CD4-positive, alpha-beta T cell treated with Interleukin-2 at 100 ng/mL for 4 hours (primary cell): ENCODE results near the gene HSPA4.
A peak's percentile ranks its signal among the peaks of the same experiment; 100 is the strongest.

ENCODE experiments used
- DNase-seq: peaks from one replicate; pipeline ENCODE4 v3.0.0-alpha.2; 2020; ENCODE audit warnings: low spot score

HSPA4 gene

DNA sequence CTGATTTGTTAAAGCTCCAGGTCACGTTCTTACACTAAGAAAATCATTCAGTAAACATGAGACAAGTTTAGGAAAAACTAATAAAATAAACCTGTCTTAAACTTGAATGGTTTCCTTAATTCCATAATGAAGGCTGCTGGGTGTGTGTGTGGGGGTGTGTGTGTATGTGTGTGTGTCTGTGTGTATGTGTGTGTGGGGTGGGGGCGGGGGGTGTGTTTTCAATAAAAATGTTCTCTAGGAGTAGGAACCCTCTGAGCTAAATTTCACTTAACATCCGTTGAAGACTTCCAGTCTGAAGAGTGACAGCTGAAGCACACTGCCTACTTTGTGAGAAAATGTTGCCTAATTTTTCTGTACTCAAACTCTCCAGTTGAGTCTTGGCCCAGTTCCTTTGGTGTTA lies 54.5 kb downstream of the HSPA4 start:
- no peak for DNase-seq

DNA sequence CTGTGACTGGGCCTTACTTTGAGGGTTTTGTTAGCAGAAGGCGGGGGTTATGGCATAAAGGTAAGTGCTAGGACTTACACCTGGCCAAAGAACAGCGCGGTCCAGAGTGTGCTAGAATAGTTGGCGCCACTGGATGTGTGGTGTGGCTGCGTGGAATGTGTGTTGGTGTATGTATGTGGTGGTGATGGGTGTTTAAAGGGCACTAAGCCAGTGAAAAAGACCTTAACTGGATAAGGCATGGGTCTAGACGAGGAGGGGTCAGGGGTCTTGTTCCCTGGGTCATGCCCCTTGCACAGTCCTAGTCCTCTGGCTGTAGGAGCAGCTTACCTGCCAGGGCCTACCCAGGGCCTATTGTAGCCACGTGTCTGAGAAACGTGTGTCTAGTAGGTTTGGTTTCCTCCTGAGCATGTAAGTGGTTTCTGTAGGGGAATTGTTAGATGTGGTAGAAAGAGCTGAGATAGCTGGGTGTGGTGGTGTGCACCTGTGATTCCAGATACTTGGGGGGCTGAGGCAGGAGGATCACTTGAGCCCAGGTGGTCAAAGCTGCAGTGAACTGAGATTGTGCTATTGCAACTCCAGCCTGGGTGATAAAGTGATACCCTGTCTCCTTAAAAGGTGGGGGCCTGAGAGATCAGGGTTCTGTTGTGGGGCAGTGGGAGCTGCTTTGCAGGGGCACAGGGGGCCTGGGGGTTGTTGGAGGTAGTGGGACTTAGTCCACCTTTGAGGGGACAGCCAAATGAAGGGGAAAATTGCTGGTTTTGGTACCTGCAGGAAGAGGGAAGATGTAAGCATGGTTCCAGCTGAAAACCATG lies 55.2 kb downstream of the HSPA4 start:
- DNase-seq: no peak

DNA sequence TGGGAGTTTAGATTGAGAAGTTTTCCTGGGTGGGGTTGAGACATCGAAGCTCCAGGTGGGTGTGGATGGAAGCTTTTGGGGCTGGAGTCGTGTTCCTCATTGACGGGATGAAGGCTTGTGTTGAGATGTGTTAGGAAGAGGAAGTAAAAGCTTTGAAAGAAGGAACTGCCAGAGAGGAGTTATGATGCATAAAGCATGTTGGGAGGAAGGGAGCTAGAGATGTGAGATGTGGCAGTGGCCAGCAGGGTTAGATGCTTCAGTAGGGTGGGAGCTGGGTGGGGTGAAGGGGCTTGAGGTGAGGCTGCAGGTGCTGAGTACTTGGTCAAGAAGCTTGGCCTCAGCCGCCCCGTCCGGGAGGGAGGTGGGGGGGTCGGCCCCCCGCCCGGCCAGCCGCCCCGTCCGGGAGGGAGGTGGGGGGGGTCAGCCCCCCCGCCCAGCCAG lies 56.7 kb downstream of the HSPA4 start:
- DNase-seq: no peak

DNA sequence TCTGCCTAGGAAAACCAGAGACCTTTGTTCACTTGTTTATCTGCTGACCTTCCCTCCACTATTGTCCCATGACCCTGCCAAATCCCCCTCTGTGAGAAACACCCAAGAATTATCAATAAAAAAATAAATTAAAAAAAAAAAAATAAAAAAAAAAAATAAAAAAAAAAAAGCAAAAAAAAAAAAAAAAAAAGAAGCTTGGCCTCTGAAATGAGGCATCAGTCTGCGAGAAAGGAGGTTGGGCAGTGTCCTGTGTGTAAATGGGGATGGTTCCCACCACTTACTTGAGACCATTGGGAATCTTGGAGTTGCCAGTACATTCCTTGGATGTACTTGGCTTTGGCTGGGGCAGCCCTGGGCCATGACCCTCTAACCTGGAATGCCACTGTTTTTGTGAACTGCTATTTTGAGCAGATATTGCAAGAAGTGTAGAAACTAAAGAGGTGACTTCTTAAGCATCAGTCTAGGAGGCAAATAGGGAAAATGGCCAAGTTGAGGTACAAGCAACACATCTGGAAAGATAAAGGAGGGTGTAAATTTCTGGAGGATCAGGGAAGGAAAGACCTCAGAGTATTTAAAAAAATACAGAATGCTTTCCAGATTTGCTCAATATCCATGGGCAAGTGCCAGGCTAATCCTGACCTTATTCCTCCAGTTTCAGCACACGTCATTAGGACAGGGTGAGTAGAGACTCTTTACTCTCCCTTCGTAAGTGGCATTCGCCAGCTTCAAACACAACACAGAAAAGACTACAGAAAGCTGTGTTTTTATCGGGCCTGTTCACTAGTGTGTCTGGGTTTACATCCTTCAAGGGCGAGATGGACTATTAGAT lies 58.1 kb downstream of the HSPA4 start:
- DNase-seq: no peak

DNA sequence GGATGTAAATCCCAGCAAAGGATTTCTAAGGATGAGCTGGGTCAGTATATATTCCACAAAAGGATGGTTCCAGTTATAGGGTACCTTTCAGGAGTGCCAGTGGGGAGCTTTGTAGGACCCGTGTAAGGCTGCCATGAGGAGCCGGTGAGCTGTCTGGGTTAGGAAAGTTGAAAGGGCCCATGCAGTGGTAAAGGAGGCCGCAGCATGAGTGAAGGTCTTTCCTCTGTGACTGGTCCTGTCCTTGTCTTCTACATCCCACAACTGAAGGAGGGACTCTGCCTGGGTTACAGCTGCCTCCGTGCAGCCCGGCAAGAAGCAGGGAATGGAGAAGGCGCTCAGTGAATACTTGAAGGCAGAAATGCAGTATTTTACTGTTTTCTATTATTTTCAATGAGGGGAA lies 58.9 kb downstream of the HSPA4 start:
- no peak for DNase-seq

DNA sequence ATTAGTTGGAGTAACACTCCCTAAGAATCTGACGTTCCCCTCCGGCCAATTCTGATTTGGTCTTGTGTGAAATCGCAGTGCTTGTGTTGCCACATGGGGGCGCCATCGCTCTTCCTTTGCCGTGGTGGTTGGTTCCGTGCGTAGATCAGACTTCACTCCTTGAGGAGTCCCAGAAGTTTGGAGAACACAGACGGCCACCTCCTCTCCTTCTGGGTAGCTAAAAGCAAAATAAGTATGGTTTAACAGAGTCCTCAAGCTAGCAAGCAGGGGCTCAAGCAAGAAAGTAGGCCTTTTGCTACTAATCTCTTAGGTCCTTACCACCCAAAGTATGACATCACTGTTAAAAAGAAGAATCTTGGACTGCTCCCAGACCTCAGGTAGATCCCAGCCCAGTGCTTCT lies 59.5 kb downstream of the HSPA4 start:
- peak; percentile 75 for DNase-seq

DNA sequence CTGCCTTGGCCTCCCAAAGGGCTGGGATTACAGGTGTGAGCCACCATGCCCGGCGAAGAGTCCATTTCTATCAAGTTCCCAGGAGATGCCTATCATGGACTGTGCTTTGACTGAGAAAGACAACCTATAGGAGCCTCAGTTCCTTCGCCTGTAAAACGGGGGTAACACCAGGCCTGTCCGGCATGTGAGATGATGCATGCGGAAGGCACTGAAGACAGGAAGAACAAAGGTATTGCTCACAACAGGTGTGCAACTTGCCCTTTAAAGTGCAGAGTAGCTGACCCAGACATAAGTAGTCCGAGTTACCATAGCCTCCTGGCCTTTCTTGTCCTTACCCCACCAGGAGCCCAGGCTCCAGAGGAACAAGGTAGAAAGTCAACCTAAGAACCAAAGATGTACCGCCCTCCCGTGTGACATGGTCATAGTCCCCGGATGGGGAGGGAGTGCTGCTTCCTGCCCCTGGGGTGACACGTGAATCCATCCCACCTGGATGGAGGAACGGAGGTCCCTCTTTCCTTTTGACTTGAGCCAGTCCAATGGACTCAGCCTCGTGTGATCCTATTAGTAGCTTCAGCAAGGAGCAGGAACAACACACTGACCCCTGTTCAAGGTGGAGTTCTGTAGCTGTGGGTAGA lies 60.3 kb downstream of the HSPA4 start:
- DNase-seq: no peak

DNA sequence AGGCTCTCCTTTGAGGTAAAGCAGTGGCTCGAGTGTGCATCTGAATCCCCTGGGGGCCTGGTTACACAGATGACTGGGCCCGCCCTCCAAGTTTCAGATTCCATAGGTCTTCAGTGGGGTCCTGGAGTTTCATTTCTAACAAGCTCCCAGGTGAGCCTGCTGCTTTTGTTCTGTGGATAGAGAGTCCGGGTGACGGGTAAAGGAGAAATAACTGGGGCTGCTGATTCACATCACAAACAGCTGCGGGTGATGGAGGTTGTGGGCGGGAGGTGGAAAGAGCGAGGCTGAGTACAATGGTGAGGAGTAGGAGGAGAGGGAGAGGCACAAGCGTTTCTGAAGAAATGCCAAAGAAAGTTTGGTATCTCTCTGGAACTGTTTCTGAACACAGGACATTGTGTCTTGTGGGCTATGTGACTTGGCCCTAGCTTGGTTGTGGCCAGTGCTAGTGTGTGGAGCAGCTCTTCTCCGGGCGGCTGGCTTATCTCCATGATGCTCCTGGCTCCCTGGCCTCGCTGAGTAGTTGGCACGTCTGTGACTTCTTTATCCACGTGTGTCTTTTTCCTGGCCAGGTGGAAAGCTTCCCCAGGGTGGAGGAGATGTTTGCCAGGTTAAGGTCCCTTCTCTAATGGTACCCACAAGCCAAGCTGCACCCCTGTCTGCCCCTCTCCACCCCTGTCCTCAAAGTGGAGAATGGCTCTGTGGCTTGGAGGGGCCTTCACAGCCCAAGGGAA lies 61.7 kb downstream of the HSPA4 start:
- DNase-seq: no peak

DNA sequence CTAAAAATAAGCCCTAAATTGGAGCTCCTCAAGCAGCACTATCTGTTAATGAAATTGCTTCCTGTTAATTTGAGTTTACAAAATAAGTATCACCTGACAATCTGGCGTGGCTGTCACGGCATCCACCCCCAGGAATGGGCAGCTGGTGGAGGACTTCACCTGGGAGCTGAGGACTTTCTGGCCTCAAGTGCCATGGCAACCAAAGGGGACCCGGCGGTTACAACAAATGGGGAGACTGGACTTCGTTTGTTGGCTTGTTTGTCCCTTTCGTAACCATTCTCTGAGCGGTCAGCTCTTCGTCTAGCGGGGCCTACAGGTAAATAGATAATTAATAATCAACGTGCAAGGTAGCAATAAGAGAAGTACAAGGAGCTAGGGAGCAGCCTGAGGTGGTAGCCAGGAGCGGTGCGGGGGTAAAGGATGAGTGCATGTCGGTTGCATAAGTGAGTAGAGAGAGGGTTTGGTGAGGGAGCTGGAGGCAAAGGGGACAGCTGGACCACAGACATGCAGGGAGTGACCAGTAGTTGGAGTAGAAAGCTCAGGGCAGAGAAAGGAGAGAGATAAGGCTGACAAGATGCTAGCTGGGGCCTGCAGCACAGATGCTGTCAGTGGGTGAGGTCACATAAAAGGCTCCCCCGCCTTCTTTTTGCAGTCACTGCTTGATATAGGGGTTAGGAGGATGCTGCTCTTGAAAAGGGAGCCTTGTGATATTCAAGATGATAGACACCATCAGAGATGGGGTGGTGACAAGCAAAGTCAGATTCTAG lies 62.5 kb downstream of the HSPA4 start:
- no peak for DNase-seq

DNA sequence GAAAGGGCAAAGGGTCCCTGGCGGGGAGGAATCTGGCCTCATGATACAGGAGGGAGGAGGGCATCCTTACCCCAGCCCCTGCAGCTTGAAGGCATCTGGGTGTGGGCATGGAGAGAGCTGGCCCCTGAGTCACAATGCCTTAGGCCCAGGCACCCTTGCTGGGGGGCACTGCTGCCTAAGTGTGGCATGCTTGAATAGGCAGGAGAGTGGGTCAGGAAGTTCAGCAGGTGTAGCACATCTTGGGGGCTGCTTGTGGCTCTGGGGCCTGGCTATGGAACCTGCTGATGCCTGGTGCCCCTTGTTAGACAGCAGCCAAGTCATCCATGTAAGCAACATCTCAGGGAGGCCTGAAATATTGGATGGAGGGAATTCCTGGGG lies 63.1 kb downstream of the HSPA4 start:
- no peak for DNase-seq

DNA sequence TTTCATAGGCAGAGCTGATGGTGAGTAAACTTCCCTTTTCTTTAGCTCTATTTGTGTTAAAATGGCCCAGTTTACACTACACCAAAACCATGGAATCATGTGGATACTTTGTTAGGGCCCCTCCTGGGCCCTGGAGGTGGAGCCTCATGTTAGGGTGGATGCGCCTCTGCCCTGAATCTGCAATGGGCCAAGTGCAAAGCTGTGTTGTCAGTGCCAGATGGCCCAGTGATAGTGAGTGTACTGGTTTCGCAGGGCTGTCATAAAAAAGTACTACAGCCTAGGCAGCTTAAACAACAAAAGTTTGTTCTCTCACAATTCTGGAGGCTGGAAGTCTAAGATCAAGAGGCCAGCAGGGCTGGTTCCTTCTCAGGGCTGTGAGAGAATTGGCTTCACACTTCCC lies 64.8 kb downstream of the HSPA4 start:
- DNase-seq: no peak

DNA sequence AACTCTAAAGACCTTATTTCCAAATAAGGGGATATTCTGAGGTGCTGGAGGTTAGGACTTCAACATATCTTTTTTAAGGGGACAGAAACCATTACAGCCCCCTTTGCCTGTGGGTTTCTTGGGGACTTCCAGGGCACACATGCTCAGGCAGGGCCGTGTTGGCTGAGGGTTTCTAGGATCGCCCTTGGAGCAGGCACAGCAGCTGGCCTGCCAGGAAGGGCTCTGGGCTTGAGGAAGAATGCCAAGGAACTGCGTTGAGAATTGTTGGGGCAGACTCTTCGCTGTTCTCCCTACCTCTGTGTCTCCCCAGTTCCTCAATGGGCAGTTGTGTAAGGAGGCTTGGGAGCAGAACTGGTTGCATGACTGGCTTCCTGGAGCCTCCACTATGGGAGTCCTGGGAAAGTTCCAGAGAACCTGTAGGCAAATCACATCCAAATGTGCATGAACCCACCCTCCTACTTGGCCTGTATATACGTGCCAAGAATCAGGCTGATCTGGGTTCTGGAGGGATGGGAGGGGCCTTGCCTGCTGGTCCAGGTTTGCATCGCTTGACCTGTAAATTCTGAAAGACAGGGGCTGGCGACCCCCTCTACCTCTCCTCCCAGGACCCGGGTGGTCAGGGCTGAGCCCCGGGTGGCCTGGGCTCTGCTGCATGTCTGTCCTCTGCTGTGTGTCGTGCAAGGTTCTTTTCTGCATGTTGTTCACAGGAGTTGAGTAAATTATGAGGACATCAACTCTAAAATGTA lies 65.5 kb downstream of the HSPA4 start:
- no peak for DNase-seq

DNA sequence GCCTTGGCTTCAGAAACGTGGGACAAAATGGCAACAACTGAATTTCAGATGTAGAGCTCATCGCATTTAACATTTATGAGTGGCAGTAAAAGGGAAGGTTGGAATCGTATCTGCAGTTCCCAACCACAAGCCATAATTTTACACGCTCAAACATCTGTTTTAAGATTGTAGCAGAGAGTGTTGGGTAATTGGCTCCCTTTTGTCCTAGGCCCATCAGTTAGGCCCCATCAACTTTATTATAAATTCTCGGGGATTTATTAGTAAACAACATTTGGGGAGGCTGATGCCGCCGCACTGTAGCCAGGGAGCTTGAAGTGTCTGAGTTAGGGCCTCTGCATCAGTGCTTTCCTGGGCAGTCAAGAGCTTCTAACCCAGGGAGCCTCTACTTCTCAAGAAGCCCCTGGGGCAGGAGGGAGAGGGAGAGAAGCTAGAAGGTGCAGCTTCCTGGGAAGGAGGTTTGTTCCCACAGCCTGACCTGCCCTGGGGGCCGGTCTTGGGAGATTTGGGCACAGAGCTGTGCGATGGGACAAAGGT lies 66.2 kb downstream of the HSPA4 start:
- no peak for DNase-seq

DNA sequence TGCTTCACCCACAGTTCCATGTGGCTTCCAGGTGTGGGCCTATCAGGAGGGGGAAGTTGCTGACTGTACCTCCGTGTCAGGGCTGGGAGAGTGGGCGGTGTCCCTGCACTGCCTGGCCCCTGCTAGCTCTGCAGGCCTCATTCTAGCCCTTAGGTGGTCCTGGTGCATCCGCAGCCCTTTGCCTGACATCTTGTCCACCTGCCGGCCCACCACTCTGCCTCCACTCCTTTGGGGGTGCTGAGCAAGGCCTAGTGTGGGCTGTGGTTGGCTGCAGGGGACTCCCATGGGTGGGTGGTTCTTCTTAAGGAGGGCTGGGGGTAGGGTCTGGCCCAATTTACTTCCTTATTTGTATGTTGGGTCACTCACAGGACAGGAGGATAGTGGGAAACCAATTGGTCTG lies 66.9 kb downstream of the HSPA4 start:
- no peak for DNase-seq

DNA sequence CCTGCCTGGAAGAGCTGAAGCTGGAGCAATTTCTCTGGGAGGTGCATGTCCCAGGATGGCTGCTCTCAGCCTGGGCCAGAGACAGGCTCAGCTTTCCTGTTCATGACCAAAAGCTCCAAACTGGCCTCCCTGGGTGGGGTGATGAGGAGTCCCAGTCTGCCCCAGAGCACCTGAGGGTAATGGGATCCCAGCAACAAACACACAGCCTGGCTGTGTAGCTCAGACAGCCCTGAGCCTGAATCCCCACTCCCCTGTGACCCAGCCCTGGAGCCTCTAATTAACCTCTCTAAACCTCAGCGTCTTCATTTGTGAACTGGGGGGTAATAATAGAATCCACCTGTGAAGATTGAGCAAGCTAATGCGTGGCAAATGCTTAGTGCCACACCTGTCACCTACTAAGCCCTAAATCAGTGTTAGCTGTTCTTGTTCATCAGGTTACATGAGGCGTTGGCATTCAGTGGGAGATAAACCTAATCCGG lies 67.5 kb downstream of the HSPA4 start:
- DNase-seq: no peak

DNA sequence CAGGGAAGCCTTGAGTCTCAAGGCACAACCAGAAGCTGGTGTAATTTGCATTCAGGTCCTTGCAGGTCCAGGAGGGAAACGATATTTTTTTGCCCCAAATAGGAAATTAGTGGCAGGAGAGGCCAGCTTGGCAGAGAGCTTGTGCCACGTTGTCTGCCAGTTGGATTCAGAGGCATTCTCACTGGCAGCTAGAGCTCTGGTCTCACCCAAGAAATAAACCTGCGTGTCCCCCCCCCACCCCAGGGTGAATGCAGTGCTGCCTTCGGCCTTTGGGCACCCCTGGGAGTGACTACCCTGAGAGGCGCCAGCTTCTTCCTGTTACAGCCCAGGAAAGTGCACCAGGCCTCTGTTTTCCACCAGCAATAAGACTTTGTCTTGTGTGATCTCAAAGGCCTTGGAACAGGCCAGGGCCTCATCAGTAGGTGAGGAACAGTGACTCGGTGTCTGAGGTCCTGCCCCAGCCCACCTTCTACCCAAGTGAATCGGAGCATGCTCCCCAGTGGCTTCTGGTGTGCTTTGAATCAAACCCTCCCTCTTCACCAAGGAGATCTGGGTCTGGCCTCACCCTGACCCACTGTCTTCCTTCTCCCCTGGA lies 68.4 kb downstream of the HSPA4 start:
- DNase-seq: no peak

DNA sequence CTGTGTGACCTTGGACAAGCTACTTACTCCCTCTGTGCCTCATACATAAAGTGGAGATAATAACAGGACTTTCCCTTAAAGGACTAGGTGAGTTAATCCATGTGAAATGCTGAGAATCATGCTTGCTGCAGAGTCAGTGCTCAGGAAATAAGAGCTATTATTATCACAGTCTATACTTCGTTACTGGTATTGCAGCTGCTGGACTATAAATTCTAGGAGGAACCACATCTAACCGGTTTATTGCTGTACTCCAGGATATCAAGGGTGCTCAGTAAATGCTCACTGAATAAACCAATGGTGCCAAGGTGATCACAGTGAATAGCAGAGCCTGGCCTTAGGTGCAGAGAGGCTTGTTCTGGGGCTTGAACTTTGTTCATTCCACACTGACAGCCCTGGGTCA lies 69.3 kb downstream of the HSPA4 start:
- DNase-seq: no peak

DNA sequence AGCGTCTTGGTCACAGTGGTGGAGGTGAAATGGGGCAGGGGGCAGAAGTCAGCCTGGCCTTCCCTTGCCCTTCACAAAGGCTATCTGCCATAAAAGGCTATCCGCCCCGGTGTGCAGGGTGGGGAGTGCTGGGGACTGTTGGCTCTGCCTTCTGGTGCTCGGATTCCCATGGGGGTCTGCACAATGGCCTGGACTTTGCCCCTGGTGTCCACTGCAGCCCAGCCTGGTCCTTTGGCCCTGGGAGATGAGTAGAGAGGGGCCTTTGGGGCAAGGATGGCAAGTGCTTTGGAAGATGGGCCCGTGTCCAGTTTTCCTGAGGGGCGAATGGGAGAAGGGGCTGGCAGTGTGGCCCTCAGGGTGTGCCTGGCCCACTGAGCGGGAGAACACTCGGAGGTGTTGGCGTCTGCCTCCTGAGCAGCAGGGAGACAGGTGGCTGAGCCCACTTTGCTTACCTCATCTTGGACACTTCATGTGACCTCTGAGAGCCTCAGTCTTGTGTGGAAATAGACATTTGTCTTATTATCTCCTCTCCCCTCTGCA lies 69.9 kb downstream of the HSPA4 start:
- DNase-seq: no peak

DNA sequence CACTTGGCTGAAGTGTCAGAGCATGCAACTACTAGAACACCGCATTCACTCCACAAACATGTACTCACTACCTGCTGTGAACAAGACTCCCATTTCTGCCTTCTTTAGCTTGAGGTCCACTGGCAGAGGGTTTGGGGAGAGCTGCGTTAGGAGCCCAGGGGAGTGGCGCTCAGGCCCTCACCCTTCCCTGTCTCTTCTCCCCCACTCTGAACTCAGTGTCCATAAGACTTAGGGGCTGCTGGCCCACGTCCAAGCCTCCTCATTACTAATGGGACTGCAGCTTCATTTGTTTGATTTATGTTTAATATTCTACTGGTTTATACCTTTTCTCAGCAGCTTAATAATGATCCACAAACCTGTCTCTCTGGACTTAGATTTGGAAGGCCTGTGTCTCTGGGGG lies 70.9 kb downstream of the HSPA4 start:
- DNase-seq: no peak

DNA sequence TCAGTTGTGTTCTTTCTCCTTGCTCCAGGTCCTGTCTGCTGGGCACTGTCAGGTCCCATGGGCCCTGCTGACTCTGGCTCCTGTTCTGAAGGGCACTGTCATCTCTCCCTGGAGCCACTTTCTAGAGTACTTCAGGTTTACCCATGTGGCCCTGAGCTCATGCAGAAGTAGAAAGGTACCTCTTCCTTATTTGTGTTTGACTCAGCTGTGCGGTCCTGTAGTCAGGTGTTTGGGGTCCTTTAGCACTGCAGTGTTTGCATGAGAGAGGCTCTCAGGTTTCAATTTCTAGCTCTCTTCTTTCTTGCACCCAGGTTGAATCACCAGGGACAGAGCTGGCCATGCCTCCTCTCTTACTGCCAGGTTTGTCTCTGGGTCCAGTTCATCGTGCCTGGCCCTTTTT lies 71.5 kb downstream of the HSPA4 start:
- no peak for DNase-seq
